T-helper 1 cell (primary cell): ENCODE data around the gene SLC39A11.
"Not testable (repeated sequence)": the region's sequence is repeated elsewhere in the genome, so short reads cannot be mapped to it uniquely, and the experiment has no call there.

ENCODE experiments used
- DNase-seq, 5 donors: peaks; one replicate each; pipeline ENCODE4 v3.0.0-alpha.2; 2012 to 2020

Gene SLC39A11

DNA sequence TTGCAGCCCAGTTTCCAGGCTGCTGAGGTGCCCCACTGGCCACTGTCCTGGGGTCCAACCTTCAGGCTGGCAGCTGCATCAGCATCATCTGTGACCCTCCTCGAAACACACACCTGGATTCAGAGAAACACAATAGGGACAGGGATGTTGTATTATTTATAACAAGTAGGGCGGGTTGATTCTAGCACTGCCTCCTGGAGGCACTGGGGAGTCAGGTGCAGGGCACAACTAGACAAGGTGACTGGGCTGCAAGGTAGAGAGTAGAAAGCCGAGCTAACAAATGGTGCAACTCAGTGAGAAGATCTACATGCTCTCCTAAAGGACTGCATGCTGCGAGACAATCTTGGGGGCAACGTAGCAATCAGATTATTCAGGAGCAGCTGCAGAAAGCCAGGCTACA lies 317.3 kb downstream of the SLC39A11 start:
- no peak for DNase-seq

GRCh38 chr17:72774236-72774635 lies 318.3 kb downstream of the SLC39A11 start:
- no peak for DNase-seq

- not testable (repeated sequence) for DNase-seq
Measured at GRCh38 chr17:72773225-72773624, 319.3 kb downstream of the SLC39A11 start.

DNA sequence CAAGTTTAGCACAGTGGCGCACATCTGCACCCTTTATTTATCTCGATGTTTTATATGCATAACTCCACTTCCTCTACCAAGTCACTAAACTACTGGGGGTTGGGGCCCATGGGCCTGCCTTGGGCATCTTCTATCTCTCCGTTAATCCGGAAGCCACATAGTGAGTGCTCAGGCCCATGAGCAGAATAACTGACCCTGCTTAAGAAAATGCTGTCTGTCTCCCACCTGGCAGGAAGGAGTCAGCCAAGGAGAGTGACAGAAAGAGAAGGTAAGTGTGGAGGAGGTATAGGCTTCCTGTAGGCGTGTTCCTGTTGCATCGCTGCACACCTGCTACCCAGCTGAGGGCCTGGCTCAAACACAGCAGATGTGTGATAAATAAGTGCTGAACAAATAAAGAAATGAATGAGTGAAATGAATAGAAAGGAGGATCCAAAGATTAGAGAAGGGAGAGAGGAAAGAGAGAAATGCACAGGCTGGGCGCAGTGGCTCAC lies 320.1 kb downstream of the SLC39A11 start:
- no peak for DNase-seq

GRCh38 chr17:72771734-72772133 lies 320.8 kb downstream of the SLC39A11 start:
- DNase-seq: no peak

GRCh38 chr17:72766761-72767356 lies 325.6 kb downstream of the SLC39A11 start:
- no peak for DNase-seq

DNA sequence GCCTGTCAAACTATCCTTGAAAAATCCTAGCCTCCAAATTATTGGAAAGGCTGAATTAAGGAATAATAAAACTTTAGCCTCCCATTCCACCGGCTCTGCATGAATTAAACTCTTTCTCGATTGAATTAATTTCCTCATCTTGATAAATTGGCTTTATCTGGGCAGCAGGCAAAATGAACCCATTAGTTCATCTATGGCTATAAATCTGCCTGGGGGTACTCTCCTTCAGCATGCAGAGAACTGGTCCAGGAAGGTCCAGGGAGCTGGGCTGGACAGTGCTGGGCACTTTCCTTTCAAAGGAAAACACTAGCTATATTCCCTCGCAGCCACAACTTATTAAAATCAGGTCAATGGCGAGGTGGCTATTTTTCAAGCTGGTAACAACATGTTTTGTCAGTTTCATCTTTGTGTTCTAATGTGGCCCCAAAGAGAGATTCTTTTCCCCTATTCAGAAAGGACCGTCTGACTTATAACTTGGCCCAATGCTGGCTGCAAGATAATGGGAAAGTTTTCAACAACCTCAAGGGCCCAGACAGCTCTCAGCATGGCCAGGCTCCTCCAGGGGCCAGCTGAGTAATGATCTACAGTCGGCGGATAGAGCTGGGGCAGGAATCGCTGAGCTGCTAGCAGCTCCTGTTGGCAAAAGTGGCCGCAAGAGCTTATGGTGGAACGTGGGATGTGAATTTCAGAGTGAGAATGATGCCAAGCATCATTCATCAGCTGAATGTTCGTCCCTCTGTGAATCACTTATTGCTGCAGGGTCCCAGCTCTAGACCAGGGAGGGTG lies 326.9 kb downstream of the SLC39A11 start:
- no peak for DNase-seq

GRCh38 chr17:72764632-72765041 lies 327.9 kb downstream of the SLC39A11 start:
- no peak for DNase-seq

DNA sequence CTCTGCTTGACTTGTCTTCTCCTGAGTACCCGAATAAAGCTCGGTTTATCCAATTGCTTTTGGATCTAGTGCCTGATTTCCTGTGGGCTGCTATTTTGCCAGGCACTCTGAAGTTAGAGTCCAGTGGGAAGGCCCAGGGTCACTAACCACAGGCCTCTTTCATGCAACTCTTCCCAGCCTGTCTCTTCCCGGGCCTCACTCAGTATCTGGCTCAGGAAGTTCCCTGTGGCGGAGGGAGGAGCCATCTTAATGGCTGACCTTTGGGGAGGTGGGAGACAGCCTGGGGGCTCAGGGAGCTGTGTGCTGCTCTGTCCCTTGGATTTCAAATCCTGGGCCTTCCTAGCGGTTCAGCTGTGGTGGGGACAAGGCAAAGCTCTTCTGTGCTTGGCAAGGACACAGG lies 328.5 kb downstream of the SLC39A11 start:
- no peak for DNase-seq

DNA sequence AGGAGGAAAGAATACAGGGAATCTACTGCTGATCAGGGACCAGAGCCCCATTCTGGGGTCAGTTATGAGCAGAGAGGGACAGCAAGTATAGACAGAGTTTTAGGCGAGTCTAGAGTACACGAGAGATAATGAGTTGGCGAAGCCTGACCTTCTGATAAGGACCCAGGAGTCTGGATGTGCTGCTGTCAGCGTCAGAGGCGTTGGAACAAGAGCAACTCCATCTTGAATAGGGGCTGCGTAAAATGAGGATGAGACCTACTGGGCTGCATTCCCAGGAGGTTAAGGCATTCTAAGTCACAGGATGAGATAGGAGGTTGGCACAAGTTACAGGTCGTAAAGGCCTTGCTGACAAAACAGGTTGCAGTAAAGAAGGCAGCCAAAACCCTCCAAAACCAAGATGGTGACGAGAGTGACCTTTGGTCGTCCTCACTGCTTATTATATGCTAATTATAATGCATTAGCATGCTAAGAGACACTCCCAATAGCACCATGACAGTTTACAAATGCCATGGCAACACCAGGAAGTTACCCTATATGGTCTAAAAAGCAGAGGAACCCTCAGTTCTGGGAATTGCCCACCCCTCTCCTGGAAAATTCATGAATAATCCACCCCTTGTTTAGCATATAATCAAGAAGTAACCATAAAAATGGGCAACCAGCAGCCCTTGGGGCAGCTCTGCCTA lies 330.5 kb downstream of the SLC39A11 start:
- not testable (repeated sequence) for DNase-seq

DNA sequence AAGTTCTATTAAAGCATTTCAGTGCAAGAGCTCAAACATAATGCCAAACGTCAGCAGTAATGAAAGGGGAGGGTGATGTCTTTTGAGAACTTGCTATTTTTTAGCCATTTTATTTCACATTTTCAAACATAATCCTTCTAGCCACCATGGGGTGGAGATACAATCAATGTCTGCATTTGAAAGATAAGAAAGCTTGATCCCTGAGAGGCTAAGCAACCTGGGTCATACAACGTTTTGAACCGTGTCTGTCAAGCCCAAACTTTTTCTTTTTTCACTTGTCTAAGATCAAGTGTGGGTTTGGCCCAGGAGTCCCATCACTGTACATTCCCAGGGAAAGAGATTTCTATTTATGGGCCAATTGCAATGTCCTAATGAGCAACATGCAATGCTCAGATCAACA lies 331.1 kb downstream of the SLC39A11 start:
- DNase-seq: no peak

GRCh38 chr17:72760368-72760767 lies 332.1 kb downstream of the SLC39A11 start:
- DNase-seq: no peak

GRCh38 chr17:72759301-72759700 lies 333.2 kb downstream of the SLC39A11 start:
- DNase-seq: no peak

DNA sequence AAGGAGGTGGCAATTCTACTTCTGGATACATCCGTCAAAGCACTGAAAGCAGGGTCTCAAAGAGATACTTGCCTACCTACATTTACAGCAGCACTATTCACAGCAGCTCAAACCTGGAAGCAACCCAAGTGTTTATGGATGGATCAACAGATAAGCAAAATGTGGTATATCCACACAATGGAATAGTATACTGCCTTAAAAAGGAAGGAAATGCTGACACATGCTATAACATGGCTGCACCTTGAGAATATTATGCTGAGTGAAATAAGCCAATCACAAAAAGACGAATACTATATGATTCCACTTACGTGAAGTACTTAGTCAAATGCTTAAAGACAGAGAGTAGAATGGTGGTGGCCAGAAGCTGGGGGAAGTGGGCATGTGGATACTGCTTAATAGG lies 336.2 kb downstream of the SLC39A11 start:
- no peak for DNase-seq

DNA sequence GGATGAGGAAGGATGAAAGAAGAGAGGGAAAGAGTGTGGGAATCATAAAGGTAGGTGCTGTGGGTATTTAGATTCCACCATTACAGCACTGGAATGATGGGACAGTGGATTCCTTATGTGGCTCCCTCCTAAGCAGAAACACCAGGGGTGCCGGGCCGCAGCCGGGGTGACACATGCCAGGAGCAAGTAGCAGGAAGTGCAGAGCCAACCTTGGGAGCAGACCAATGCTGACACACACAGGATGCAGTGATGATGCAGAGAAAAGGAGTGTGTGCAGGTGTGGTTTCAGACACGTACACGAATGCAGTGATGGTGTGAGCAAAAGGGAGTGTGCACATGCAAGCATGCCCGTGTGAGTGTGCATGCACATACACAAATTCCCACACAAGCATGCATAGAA lies 338.0 kb downstream of the SLC39A11 start:
- no peak for DNase-seq

DNA sequence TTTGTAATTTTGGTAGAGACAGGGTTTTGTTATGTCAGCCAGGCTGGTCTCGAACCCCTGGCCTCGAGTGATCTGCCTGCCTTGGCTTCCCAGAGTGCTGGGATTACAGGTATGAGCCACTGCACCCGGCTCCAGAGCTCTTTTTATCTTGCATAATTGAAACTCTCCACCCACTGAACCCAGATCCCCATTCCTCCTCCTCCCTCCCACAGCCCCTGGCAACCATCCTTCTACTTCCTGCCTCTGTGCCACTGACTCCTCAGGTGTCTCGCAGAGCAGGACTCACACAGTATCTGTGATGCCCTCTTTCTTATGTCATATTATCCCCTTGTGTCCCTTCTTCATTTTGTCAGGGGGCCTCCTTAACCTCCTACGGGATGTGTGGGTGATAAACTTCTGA lies 340.7 kb downstream of the SLC39A11 start:
- no peak for DNase-seq

DNA sequence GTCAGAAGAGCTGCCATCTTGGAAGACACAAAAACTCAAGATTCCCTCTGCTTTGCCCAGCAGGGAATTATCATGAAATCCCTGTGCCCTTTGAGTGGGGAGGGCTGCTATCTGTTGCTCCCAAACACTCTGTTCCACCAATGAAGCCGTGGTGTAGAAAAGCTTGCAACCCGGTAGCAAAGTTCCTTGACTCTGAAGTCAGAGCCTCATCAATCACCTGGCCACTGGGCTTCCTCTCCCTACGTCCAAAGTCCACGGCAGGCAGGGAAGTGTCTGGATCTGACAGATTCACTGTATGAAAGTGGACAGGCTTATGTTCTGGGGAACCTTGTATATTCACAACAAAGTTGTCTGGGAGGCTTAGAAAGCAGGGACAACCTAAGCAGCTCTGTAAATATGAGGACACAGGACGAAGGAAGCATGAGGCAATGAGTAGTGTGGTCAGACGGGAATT lies 343.3 kb downstream of the SLC39A11 start:
- no peak for DNase-seq

GRCh38 chr17:72747501-72747900 lies 345.0 kb downstream of the SLC39A11 start:
- DNase-seq: no peak

- no peak for DNase-seq
Measured at GRCh38 chr17:72745241-72745640, 347.2 kb downstream of the SLC39A11 start.

DNA sequence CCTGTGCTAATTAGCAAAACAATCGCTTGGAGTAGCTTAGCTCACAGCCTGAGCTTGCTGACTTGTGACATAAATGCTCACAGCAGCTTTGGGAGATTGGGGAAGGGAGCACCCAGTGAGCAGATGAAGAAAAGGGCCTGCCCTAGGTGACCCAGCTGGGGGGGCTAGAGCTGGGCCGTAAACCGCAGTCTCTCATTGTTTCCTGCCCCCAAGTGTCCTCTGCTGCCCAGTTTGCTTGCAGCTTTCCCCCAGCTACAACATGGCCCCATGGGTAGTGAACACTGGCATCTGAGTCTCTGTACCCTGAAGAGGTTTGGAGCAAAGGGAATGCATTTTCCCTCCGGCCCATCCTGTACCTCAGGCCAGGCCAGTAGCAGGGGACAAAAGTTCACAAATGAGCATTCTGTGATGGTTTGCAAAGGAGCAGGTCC lies 349.4 kb downstream of the SLC39A11 start:
- DNase-seq: no peak

- DNase-seq: no peak
Measured at GRCh38 chr17:72737151-72737690, 355.3 kb downstream of the SLC39A11 start.

GRCh38 chr17:72735592-72735991 lies 356.9 kb downstream of the SLC39A11 start:
- DNase-seq: no peak

- DNase-seq: no peak
Measured at GRCh38 chr17:72735048-72735447, 357.4 kb downstream of the SLC39A11 start.
